Loucy (cell line): Measurements from ENCODE around the gene CCT3.
"Not testable (repeated sequence)": the region's sequence is repeated elsewhere in the genome, so short reads cannot be mapped to it uniquely, and the experiment has no call there.

Source experiments
- H2AFZ ChIP-seq: fragments of 200-600 bp; sonication (generic); 2 replicates; pipeline ENCODE4 v1.6.0; 2016; ENCODE audit warnings: antibody characterized with exemption, mild to moderate bottlenecking, low read length, moderate library complexity
- H3F3A ChIP-seq: fragments of 200-600 bp; 2 replicates; pipeline ENCODE4 v1.6.0; 2016; ENCODE audit warnings: antibody characterized with exemption, low read depth, mild to moderate bottlenecking
- H3K27me3 ChIP-seq: fragments of 200-600 bp; sonication (generic); 2 replicates; pipeline ENCODE4 v1.6.1; 2014; ENCODE audit warnings: low read length, mild to moderate bottlenecking; ENCODE audit not compliant: insufficient read depth, poor library complexity, severe bottlenecking
- H3K36me3 ChIP-seq: fragments of 200-600 bp; sonication (generic); 2 replicates; pipeline ENCODE4 v1.6.1; 2016; ENCODE audit warnings: low read length; ENCODE audit not compliant: insufficient read depth
- H3K4me1 ChIP-seq: fragments of 200-600 bp; sonication (generic); 2 replicates; pipeline ENCODE4 v1.5.1; 2014; ENCODE audit warnings: low read length, mild to moderate bottlenecking; ENCODE audit not compliant: insufficient read depth, poor library complexity, severe bottlenecking
- H3K4me2 ChIP-seq: fragments of 200-600 bp; sonication (generic); 2 replicates; pipeline ENCODE4 v1.6.0; 2014; ENCODE audit warnings: antibody characterized with exemption, low read length, low read depth, mild to moderate bottlenecking; ENCODE audit not compliant: poor library complexity, severe bottlenecking
- H3K4me3 ChIP-seq: fragments of 200-600 bp; sonication (generic); 2 replicates; pipeline ENCODE4 v1.5.1; 2014; ENCODE audit warnings: low read length, mild to moderate bottlenecking, mixed read lengths; ENCODE audit not compliant: poor library complexity, severe bottlenecking
- H3K79me2 ChIP-seq: fragments of 200-600 bp; sonication (generic); 2 replicates; pipeline ENCODE4 v1.6.1; 2014; ENCODE audit warnings: low read length; ENCODE audit not compliant: insufficient read depth
- H3K9ac ChIP-seq: fragments of 200-600 bp; sonication (generic); 2 replicates; pipeline ENCODE4 v1.6.0; 2014; ENCODE audit warnings: mild to moderate bottlenecking, low read depth, low read length, moderate library complexity; ENCODE audit not compliant: poor library complexity, severe bottlenecking
- H3K9me2 ChIP-seq: fragments of 200-600 bp; sonication (generic); replicated peaks from 2 replicates; pipeline ENCODE4 v1.6.1; 2016; ENCODE audit warnings: low read depth, low read length, mixed read lengths
- H3K9me3 ChIP-seq: fragments of 200-600 bp; sonication (generic); 2 replicates; pipeline ENCODE4 v1.6.1; 2014; ENCODE audit warnings: mild to moderate bottlenecking, antibody characterized with exemption, low read length, low read depth; ENCODE audit not compliant: insufficient read depth
- H4K20me1 ChIP-seq: fragments of 200-600 bp; sonication (generic); 2 replicates; pipeline ENCODE4 v1.6.0; 2014; ENCODE audit warnings: antibody characterized with exemption, low read length, mild to moderate bottlenecking; ENCODE audit not compliant: insufficient read depth, poor library complexity, severe bottlenecking
- EZH2phosphoT487 ChIP-seq: fragments of 200-600 bp; IDR thresholded peaks from 2 replicates; pipeline ENCODE4 v1.6.1; 2018; ENCODE audit warnings: antibody characterized with exemption, mild to moderate bottlenecking, moderate library complexity, borderline replicate concordance
- TF ChIP-seq, protein P1 (sequence below): fragments of 200-600 bp; sonication (generic); conservative IDR thresholded peaks from 2 replicates; pipeline ENCODE4 v1.5.1; 2014; ENCODE audit warnings: mild to moderate bottlenecking, antibody characterized with exemption, low read length

Gene CCT3

DNA sequence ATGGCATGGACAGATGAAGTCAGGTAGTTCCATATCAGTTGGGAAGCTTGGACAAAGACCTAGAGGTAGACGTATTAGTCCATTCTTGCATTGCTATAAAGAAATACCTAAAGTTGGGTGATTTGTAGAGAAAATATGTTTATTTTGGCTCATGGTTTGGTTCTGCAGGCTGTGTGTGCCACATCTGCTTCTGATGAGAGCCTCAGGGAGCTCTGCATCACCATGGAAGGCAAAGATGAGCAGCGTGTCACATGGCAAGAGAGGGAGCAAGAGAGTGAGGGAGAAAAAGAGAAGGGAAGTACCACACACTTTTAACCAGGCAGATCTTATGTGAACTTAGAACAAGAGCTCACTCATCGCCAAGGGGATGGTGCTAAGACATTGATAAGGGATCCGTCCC is 9.2 kb upstream of the CCT3 start:
- Histone ChIP-seq H3K4me2 (no peak overlapping the region), H3K9ac (no peak overlapping the region), H3K79me2 (no peaks in the 10 kb centered on the region), H2AFZ (no peak overlapping the region), H3K27me3 (no peaks in the 10 kb centered on the region), H3F3A (no peaks in the 10 kb centered on the region), H3K9me3 (no peaks in the 10 kb centered on the region), H3K4me1 (no peaks in the 10 kb centered on the region), H3K9me2 (no peaks in the 10 kb centered on the region), H3K4me3 (no peak overlapping the region), H4K20me1 (no peaks in the 10 kb centered on the region), H3K36me3 (no peaks in the 10 kb centered on the region)
- no peak for TF ChIP-seq EZH2phosphoT487
- TF ChIP-seq, protein P1, sequence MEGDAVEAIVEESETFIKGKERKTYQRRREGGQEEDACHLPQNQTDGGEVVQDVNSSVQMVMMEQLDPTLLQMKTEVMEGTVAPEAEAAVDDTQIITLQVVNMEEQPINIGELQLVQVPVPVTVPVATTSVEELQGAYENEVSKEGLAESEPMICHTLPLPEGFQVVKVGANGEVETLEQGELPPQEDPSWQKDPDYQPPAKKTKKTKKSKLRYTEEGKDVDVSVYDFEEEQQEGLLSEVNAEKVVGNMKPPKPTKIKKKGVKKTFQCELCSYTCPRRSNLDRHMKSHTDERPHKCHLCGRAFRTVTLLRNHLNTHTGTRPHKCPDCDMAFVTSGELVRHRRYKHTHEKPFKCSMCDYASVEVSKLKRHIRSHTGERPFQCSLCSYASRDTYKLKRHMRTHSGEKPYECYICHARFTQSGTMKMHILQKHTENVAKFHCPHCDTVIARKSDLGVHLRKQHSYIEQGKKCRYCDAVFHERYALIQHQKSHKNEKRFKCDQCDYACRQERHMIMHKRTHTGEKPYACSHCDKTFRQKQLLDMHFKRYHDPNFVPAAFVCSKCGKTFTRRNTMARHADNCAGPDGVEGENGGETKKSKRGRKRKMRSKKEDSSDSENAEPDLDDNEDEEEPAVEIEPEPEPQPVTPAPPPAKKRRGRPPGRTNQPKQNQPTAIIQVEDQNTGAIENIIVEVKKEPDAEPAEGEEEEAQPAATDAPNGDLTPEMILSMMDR: no peak

DNA sequence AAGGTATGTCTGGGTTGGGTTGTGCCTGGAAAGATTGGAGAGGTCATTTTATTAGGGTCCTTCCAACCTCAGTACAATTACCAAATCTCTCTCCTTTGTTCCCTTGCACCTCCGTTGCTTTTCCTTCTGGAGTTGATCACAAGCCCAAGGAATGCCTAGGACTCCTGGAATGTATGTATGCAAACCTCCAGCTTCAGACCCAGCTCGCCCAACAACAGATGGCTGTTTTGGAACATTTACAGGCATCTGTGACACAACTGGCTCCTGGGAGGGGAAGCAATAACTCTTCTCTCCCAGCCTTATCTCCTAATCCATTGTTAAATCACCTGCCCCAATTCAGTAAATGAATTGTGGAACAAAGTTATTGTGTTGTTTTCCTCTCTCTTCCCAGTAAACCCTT is 8.5 kb upstream of the CCT3 start:
- TF ChIP-seq EZH2phosphoT487: no peak
- TF ChIP-seq, protein P1: no peak

DNA sequence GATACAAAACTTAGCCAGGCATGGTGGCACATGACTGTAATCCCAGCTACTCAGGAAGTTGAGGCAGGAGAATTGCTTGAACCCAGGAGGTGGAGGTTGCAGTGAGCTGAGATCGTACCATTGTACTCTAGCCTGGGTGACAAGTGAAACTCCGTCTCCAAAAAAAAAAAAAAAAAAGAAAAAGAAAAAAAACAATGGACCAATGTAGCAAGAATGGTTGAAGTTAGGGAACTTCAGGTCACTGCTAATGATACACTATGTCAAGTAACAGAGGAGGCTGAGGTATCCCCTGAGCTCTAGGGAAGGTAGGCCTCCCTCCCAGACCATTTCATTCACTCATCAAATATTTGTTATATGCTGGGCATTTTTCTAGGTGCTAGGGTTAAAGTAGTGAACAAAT is 7.9 kb upstream of the CCT3 start:
- H3K4me1 ChIP-seq, H3K9me2 ChIP-seq, H3K9ac ChIP-seq, H3K4me3 ChIP-seq, H3K79me2 ChIP-seq, H3K36me3 ChIP-seq, H3K9me3 ChIP-seq, H4K20me1 ChIP-seq, H3F3A ChIP-seq, H3K27me3 ChIP-seq, H2AFZ ChIP-seq, H3K4me2 ChIP-seq: not testable (repeated sequence)

More for the DNA sequence above, 8.5 kb upstream of the CCT3 start:
- Histone ChIP-seq H2AFZ (no peak overlapping the region), H3K27me3 (no peaks in the 10 kb centered on the region), H3K4me1 (no peaks in the 10 kb centered on the region), H3K4me3 (no peak overlapping the region), H3K9ac (no peak overlapping the region), H3K4me2 (no peak overlapping the region), H3K36me3 (no peaks in the 10 kb centered on the region), H3K79me2 (no peaks in the 10 kb centered on the region), H3K9me2 (no peaks in the 10 kb centered on the region), H3F3A (no peaks in the 10 kb centered on the region), H4K20me1 (no peaks in the 10 kb centered on the region), H3K9me3 (no peaks in the 10 kb centered on the region)

DNA sequence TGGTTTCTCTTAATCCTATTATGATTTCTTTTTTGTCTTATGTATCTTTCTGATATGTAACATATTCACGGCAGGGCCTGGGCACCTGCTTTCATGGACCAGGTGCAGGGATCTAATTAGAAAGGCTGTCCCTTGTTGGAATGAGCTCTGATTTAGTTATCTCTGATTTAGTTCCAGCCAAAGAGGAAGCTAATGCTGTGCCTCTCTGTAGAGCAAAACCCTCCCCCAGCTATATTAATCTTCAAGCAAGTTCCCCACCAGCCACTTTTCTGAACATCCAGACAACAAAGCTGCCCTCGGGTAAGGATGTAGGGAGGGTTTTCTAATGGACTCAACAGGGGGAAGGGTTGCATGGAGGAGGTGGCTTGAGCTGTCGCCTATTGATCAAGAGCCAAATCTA is 6.3 kb upstream of the CCT3 start:
- H3F3A ChIP-seq: no peaks in the 10 kb centered on the region
- no peak overlapping the region for H3K4me3 ChIP-seq
- H4K20me1 ChIP-seq: no peaks in the 10 kb centered on the region
- H3K27me3 ChIP-seq: no peaks in the 10 kb centered on the region
- H3K9me3 ChIP-seq: no peaks in the 10 kb centered on the region
- H3K9ac ChIP-seq: no peak overlapping the region
- H3K79me2 ChIP-seq: no peaks in the 10 kb centered on the region
- H3K36me3 ChIP-seq: no peaks in the 10 kb centered on the region
- TF ChIP-seq, protein P1: no peak
- TF ChIP-seq EZH2phosphoT487: no peak
- no peaks in the 10 kb centered on the region for H3K9me2 ChIP-seq
- H3K4me2 ChIP-seq: no peak overlapping the region
- H3K4me1 ChIP-seq: no peaks in the 10 kb centered on the region
- no peak overlapping the region for H2AFZ ChIP-seq
